Astrocyte of the cerebellum (primary cell): ENCODE measurements around the gene ITM2B.

ENCODE experiments used
- DNase-seq: peaks from one replicate; pipeline ENCODE4 v3.0.0-alpha.2; 2011; ENCODE audit warnings: low read depth
- H3K4me3 ChIP-seq: 2 replicates; pipeline ENCODE4 v1.5.1; 2011; ENCODE audit warnings: mild to moderate bottlenecking, low read depth, low read length, moderate library complexity
- in situ Hi-C: cut with HindIII; loops from 2 replicates; pipeline ENCODE4 v1.10.0; 2017; ENCODE audit warnings: low sequenced_read_pairs
- TF ChIP-seq, protein P1 (sequence below): IDR thresholded peaks from 2 replicates; pipeline ENCODE4 v1.5.1; 2012; ENCODE audit warnings: low read length, low read depth, moderate library complexity, mild to moderate bottlenecking; ENCODE audit errors: missing control alignments

Gene ITM2B

GRCh38 chr13:48315969-48316650, 83.1 kb downstream of the ITM2B start:
- TF ChIP-seq, protein P1, sequence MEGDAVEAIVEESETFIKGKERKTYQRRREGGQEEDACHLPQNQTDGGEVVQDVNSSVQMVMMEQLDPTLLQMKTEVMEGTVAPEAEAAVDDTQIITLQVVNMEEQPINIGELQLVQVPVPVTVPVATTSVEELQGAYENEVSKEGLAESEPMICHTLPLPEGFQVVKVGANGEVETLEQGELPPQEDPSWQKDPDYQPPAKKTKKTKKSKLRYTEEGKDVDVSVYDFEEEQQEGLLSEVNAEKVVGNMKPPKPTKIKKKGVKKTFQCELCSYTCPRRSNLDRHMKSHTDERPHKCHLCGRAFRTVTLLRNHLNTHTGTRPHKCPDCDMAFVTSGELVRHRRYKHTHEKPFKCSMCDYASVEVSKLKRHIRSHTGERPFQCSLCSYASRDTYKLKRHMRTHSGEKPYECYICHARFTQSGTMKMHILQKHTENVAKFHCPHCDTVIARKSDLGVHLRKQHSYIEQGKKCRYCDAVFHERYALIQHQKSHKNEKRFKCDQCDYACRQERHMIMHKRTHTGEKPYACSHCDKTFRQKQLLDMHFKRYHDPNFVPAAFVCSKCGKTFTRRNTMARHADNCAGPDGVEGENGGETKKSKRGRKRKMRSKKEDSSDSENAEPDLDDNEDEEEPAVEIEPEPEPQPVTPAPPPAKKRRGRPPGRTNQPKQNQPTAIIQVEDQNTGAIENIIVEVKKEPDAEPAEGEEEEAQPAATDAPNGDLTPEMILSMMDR, result no peak
- in situ Hi-C loops, result no loop called here
- DNase-seq, result no peak
- H3K4me3 ChIP-seq, result no peak overlapping the region

DNA sequence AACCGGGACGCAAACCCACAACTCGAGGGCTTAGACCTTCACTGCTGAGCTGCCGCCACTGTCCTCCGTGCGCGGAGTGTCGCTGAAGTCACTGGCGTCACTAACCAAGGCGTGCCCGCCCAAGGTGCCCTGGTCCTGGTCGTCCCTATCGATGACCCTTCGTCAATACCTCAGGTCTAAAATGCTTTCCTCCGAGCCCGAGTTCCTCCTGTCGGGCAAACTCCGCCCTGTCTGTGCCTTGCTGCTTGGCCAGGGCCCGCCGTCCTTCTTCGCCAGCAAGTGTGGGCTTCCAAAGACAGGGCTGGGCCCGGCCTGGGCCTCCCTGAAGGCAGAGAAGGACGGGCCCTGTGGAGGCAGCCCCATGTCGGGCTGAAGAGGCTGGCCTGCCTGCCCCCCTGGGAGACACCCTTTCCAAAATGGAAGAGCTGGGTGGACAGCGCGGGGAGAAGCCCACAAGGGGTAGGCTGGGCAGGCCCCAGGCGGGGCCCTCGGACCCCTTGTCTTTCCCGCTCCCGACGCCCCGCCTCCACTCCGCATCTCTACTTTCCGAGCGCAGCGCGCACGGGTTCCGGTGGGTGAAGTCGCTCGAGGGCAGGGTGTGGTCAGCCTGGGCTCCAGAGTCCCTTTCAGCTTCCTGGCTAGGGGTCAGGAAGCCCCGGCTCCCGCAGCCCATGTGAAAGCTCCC, 84.0 kb downstream of the ITM2B start:
- TF ChIP-seq, protein P1, result no peak
- DNase-seq, result no peak
- no peak overlapping the region for H3K4me3 ChIP-seq
- in situ Hi-C loops, result no loop called here

DNA sequence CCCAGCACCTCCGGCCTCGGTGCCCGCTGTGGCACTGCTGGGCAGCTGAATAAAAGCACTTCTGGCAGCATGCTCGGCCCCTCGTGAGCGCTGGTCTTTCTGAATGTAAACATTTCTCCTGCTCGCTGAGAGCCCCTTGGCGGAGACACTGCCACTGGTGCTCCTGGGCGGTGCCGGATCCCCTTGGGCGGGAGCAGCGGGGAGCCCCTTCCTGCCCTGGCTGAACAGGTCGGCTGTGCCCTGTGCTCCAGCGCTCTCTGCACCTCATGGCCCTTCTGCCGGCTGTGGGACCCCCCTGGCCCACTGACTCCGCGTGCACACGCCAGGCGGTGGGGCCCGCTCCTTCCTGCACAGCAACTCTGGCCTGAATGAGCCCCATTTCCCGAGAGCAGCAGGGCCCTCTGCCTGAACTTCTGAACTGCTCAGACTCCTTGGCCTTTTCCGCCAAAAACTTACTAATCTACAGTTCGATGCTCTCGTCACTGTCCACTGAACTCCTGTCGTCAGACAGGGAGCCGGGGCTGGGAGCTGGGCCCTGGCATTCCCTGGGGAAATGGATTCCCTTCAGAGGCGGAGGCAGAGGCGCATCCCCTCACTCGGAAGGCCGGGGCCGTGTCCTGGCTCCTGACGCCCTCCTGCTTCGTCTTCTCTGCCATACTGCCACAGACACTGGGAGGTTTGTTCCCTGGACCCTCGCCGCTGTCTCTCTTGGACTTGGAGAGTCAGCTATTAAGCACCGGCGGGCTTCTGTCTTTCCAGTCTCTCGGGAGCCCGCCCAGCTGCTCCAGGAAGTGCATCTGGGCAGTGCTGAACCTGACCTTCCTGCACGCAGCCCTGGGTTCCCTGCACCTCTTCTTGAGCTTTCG, 84.7 kb downstream of the ITM2B start:
- TF ChIP-seq, protein P1, result no peak
- DNase-seq, result no peak
- in situ Hi-C loops, result no loop called here
- H3K4me3 ChIP-seq, result no peak overlapping the region

DNA sequence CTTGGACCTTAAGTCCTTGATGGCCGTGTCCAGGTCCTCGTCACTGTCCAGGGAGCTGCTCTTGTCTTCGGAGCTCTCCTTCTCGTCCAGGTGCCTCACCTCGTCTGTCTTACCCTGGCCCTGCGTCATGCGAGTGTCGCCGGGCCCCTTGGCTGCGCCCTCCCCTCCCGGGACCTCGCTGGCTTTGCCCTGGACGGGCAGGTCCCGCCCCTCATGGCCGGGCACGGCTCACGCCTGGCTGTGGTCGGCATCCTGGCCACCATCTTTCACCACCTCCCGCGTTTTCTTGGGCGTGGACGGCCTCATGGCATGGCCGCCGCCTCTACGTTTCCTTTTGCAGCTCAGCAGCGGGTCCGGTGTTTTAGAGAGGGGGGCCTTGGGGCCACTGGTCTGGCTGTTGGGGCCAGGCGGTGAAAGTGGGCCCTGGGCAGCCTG, 85.4 kb downstream of the ITM2B start:
- no peak overlapping the region for H3K4me3 ChIP-seq
- TF ChIP-seq, protein P1, result no peak
- DNase-seq, result no peak
- in situ Hi-C loops, result no loop called here

DNA sequence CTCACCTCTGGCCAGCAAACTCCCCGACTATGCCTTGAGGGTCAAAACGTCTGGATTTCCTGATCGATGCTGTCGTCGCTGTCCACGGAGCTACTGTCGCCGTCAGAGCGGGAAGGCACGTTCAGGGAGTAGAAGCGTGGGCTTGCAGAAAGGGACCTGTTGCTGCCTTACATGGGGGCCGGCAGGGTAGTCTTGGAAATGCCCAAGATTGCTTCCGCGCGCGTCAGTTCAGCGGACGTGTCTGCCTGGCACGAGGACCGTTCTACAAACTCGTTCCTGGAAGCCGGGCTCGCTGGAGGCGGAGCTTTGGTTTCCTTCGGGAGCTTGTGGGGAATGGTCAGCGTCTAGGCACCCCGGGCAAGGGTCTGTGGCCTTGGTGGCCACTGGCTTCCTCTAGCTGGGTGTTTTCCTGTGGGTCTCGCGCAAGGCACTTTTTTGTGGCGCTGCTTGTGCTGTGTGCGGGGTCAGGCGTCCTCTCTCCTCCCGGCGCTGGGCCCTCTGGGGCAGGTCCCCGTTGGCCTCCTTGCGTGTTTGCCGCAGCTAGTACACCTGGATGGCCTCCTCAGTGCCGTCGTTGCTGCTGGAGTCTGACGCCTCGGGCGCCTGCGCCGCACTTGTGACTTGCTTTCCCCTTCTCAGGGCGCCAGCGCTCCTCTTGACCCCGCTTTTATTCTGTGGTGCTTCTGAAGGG, 86.0 kb downstream of the ITM2B start:
- in situ Hi-C loops, result no loop called here
- TF ChIP-seq, protein P1, result no peak
- no peak overlapping the region for H3K4me3 ChIP-seq
- DNase-seq, result no peak
